ENCODE data around the gene SEMA3B.

- TF ChIP-seq POLR2A (IDR thresholded peaks at IDR 0.05) = no peak
- TF ChIP-seq CTCF (IDR thresholded peaks at IDR 0.05) = no peak
Observed at GRCh38 chr3:50303013-50303815, 34.3 kb downstream of the SEMA3B start, which contains the start of gene HYAL1.

Data from prostate gland (tissue), 2 donors.